B cell (primary cell): ENCODE data around the gene MSH4. TPM values are rescaled to one million over a fixed set of nuclear protein-coding genes. Genes with fewer than 3 reads are reported as not detected.
"Not testable (repeated sequence)": the region's sequence is repeated elsewhere in the genome, so short reads cannot be mapped to it uniquely, and the experiment has no call there.

ENCODE experiments used
- ATAC-seq: fragments of 200-7000 bp; cut with Tn5 transposase; one replicate; pipeline ENCODE4 v1.10.0; 2021; ENCODE audit warnings: low read depth, mild to moderate bottlenecking, moderate number of reproducible peaks, moderate library complexity
- CTCF ChIA-PET: fragments of 350-600 bp; sonication (Branson Sonifier 250); formaldehyde crosslinking; loops from one replicate; lab custom pipeline; 2021; ENCODE audit warnings: antibody characterized with exemption, inconsistent platforms; lab: Charles Lee
- POLR2A ChIA-PET: fragments of 350-600 bp; sonication (Branson Sonifier 250); formaldehyde crosslinking; loops from one replicate; lab custom pipeline; 2021; ENCODE audit warnings: antibody characterized with exemption; lab: Charles Lee
- DNase-seq: peaks from one replicate; pipeline ENCODE4 v3.0.0; 2013
- H2AFZ ChIP-seq: 2 replicates; pipeline ENCODE4 v1.6.1; 2012; ENCODE audit warnings: mild to moderate bottlenecking, low read depth, low read length; ENCODE audit not compliant: insufficient read depth, poor library complexity, severe bottlenecking
- H3K27ac ChIP-seq, 2 donors: 1 replicate in 1 of 2; 2 replicates in 1 of 2; pipeline ENCODE4 v1.5.1; 2012 to 2013; ENCODE audit warnings: low read length in 2 of 2, mild to moderate bottlenecking in 2 of 2, moderate library complexity in 1 of 2
- H3K27me3 ChIP-seq, 4 experiments: fragments of 200-600 bp in 1 of 4; sonication (generic) in 1 of 4; replicated peaks in 1 of 4; 1 replicate in 2 of 4; 2 replicates in 2 of 4; pipeline versions ENCODE4 v1.6.1 to v1.7.0; 2013 to 2016; ENCODE audit warnings: low read length in 3 of 4, mild to moderate bottlenecking in 2 of 4, mixed read lengths in 1 of 4, moderate library complexity in 1 of 4; ENCODE audit not compliant: insufficient read depth in 4 of 4, control insufficient read depth in 3 of 4; ENCODE audit errors: control extremely low read depth in 1 of 4
- H3K36me3 ChIP-seq, 2 experiments: replicated peaks in 1 of 2; 1 replicate in 1 of 2; 2 replicates in 1 of 2; pipeline versions ENCODE4 v1.6.1 to v1.7.1; 2013; ENCODE audit warnings: low read length in 1 of 2; ENCODE audit not compliant: insufficient read depth in 2 of 2, control insufficient read depth in 1 of 2; ENCODE audit errors: control extremely low read depth in 1 of 2, extremely low read depth in 1 of 2
- H3K4me1 ChIP-seq, 2 donors: fragments of 200-600 bp in 1 of 2; sonication (generic) in 1 of 2; 1 replicate in 1 of 2; 2 replicates in 1 of 2; pipeline versions ENCODE4 v1.5.1 to v1.6.1; 2013 to 2017; ENCODE audit warnings: low read length in 2 of 2; ENCODE audit not compliant: control insufficient read depth in 2 of 2, insufficient read depth in 2 of 2
- H3K4me2 ChIP-seq: replicated peaks from 2 replicates; pipeline ENCODE3; 2012; ENCODE audit warnings: mild to moderate bottlenecking, low read depth, low read length; ENCODE audit not compliant: poor library complexity, severe bottlenecking
- H3K4me3 ChIP-seq, 5 experiments: fragments of 200-600 bp in 1 of 5; sonication (generic) in 1 of 5; 1 replicate in 3 of 5; 2 replicates in 2 of 5; pipeline versions ENCODE4 v1.5.1 to v1.7.0; 2011 to 2016; ENCODE audit warnings: low read length in 4 of 5, mild to moderate bottlenecking in 4 of 5, low read depth in 2 of 5, control low read depth in 1 of 5, moderate library complexity in 1 of 5; ENCODE audit not compliant: insufficient read depth in 1 of 5; ENCODE audit errors: control extremely low read depth in 1 of 5, extremely low read depth in 1 of 5
- H3K79me2 ChIP-seq: fragments of 200-600 bp; sonication (generic); one replicate; pipeline ENCODE4 v1.6.0; 2016; ENCODE audit warnings: low read length; ENCODE audit not compliant: control insufficient read depth, insufficient read depth
- H3K9ac ChIP-seq: fragments of 200-600 bp; sonication (generic); 2 replicates; pipeline ENCODE4 v1.6.1; 2017; ENCODE audit warnings: mild to moderate bottlenecking, low read length, moderate library complexity
- H3K9me3 ChIP-seq, 3 donors: one replicate each; pipeline versions ENCODE4 v1.6.1 to v1.7.1; 2013; ENCODE audit warnings: low read length in 2 of 3; ENCODE audit not compliant: control insufficient read depth in 2 of 3, insufficient read depth in 1 of 3; ENCODE audit errors: control extremely low read depth in 1 of 3
- H4K20me1 ChIP-seq: 2 replicates; pipeline ENCODE4 v1.6.0; 2012; ENCODE audit warnings: mild to moderate bottlenecking, low read length; ENCODE audit not compliant: insufficient read depth, control insufficient read depth, poor library complexity, severe bottlenecking
- H3K27ac Mint-ChIP-seq: one replicate; pipeline ENCODE4 v1.8.0; 2021; ENCODE audit warnings: mixed read lengths
- H3K27me3 Mint-ChIP-seq: one replicate; pipeline ENCODE4 v1.8.0; 2021; ENCODE audit warnings: mixed read lengths
- H3K4me1 Mint-ChIP-seq: one replicate; pipeline ENCODE4 v1.8.0; 2021; ENCODE audit warnings: mixed read lengths
- H3K4me3 Mint-ChIP-seq: one replicate; pipeline ENCODE4 v1.8.0; 2021; ENCODE audit warnings: mixed read lengths
- H3K9me3 Mint-ChIP-seq: one replicate; pipeline ENCODE4 v1.8.0; 2022; ENCODE audit warnings: mixed read lengths; ENCODE audit not compliant: insufficient read depth
- EZH2 ChIP-seq: IDR thresholded peaks from 2 replicates; pipeline ENCODE4 v1.6.1; 2012; ENCODE audit warnings: borderline replicate concordance, low read depth, mild to moderate bottlenecking, moderate library complexity, low read length; ENCODE audit not compliant: insufficient read depth, poor library complexity, severe bottlenecking
- WGBS: methylation state at CpG from one replicate; pipeline ENCODE4 v1.1.5; 2013; ENCODE audit warnings: missing lambda C conversion rate; ENCODE audit not compliant: insufficient coverage; 5-methylcytosine and 5-hydroxymethylcytosine counted together
- intact Hi-C: fragments of 100-400 bp; cut with micrococcal nuclease; formaldehyde crosslinking; loops from one replicate; pipeline ENCODE4 v1.10.0; 2022
- polyA plus RNA-seq: library from polyadenylated mRNA; depleted of rRNA; stranded (reverse); fragments of >200 nt; gene quantifications from 2 replicates; pipeline ENCODE4 v1.2.3, GENCODE V29; 2012
- total RNA-seq, 2 donors: library from RNA; stranded (reverse); fragments of 120-200 nt in 1 of 2; gene quantifications; 1 replicate in 1 of 2; 2 replicates in 1 of 2; pipeline versions ENCODE4 v1.2.3 to v1.2.4, GENCODE V29; 2013 to 2022
- TF ChIP-seq, protein P1 (sequence below): fragments of 200-600 bp; IDR thresholded peaks from one replicate; pipeline ENCODE4 v1.8.0; 2022; ENCODE audit warnings: antibody characterized with exemption, mild to moderate bottlenecking

MSH4 gene
- total and polyA plus RNA-seq, 2 donors (not counting 1 experiment from before 2014, with no cell fraction given) = 0.19 to 1.7 TPM

DNA sequence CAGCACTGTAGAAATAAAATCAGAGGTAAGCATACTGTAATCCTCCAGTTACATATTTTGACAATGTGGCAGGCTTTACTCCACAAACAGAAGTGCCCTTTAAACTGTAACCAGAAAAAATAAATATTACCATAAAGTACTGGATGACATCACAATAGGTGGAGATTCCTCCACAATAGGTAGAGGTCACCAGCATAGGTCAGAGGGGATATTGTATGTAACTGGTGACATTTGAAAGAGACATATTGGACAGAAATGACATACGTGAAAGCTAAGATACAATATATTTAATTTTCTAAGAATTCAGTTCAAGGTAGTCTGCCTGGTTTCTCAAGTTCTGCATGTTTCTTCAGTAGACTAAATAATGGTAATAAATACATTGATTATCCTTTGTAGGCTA, 135.6 kb downstream of the MSH4 start, which contains the start of gene ASB17:
Gene ASB17 (minus strand): TSS at position 101 of the 400 bp plus-strand sequence. CDS start 113 bp downstream, outside the sequence.
- Mint-ChIP-seq H3K9me3 (no peaks in the 10 kb centered on the region), H3K27me3 (peaks cover 11% of the 10 kb centered on the region), H3K27ac (no peak within 1 kb of the TSS), H3K4me1 (no peaks in the 10 kb centered on the region), H3K4me3 (no peak within 1 kb of the TSS)
- Histone ChIP-seq H3K4me2 (no peak within 1 kb of the TSS), H3K9me3 (no peaks in the 10 kb centered on the region), H3K36me3 (no peaks in the 10 kb centered on the region), H2AFZ (no peak within 1 kb of the TSS), H3K27me3 (no peaks in the 10 kb centered on the region), H3K79me2 (no peaks in the 10 kb centered on the region), H4K20me1 (no peaks in the 10 kb centered on the region), H3K4me3 (no peak within 1 kb of the TSS), H3K27ac (no peak within 1 kb of the TSS), H3K9ac (no peak within 1 kb of the TSS), H3K4me1 (no peaks in the 10 kb centered on the region)
- ChIA-PET POLR2A (no interaction called here), CTCF (no interaction called here)
- DNase-seq (no peak), ATAC-seq (no peak)
- intact Hi-C loops = no loop called here
- no peak for TF ChIP-seq EZH2
- TF ChIP-seq, protein P1, sequence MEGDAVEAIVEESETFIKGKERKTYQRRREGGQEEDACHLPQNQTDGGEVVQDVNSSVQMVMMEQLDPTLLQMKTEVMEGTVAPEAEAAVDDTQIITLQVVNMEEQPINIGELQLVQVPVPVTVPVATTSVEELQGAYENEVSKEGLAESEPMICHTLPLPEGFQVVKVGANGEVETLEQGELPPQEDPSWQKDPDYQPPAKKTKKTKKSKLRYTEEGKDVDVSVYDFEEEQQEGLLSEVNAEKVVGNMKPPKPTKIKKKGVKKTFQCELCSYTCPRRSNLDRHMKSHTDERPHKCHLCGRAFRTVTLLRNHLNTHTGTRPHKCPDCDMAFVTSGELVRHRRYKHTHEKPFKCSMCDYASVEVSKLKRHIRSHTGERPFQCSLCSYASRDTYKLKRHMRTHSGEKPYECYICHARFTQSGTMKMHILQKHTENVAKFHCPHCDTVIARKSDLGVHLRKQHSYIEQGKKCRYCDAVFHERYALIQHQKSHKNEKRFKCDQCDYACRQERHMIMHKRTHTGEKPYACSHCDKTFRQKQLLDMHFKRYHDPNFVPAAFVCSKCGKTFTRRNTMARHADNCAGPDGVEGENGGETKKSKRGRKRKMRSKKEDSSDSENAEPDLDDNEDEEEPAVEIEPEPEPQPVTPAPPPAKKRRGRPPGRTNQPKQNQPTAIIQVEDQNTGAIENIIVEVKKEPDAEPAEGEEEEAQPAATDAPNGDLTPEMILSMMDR = no peak
- WGBS = no CpG with 5 or more reads among the region's 1 CpG

DNA sequence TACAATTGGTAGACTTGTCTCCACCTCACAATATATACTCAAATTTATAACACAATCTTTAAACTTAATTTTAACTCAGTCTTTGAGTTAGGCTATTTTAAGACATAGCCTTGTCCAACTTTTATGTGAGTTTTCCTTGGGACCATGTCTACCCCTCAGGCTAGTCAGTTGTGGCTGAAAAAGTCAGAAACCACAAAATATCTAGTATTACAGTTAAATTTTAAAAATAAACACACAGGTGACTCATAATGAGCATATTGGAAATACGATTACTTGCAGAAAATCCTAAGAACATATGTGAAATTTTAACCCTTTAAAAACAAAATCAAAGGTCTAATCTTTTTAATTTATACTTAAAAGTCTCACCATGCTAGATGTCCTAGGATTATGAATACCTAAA, 140.4 kb downstream of the MSH4 start:
- no peak for TF ChIP-seq EZH2
- TF ChIP-seq, protein P1 = no peak
- H3K4me3 ChIP-seq = no peak overlapping the region
- H2AFZ ChIP-seq = no peak overlapping the region
- Mint-ChIP-seq H3K9me3 (no peaks in the 10 kb centered on the region), H3K4me1 (no peaks in the 10 kb centered on the region), H3K27me3 (no peaks in the 10 kb centered on the region), H3K27ac (no peak overlapping the region), H3K4me3 (no peak overlapping the region)
- ChIA-PET POLR2A (no interaction called here), CTCF (no interaction called here)
- H3K9ac ChIP-seq = no peak overlapping the region
- H3K27me3 ChIP-seq = no peaks in the 10 kb centered on the region
- H3K27ac ChIP-seq = no peak overlapping the region
- DNase-seq (no peak), ATAC-seq (no peak)
- H3K4me1 ChIP-seq = no peaks in the 10 kb centered on the region
- H3K4me2 ChIP-seq = no peak overlapping the region
- no peaks in the 10 kb centered on the region for H3K36me3 ChIP-seq
- H4K20me1 ChIP-seq = no peaks in the 10 kb centered on the region
- no CpG with 5 or more reads among the region's 1 CpG for WGBS
- H3K9me3 ChIP-seq = no peaks in the 10 kb centered on the region
- no peaks in the 10 kb centered on the region for H3K79me2 ChIP-seq
- intact Hi-C loops = no loop called here

DNA sequence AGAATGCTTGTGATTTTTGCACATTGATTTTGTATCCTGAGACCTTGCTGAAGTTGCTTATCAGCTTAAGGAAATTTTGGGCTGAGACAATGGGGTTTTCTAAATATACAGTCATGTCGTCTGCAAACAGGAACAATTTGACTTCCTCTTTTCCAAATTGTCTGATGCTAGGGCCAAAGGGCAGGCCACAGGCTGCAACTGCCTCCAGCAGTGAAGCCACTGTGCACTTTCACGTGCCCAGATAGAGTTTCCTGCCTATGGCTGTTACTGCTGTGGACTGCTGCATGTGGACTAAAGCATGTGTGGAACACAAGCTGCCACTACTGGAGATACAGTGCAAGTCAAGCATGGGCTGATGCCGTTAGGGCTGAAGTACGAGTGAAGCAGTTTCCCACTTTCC, 146.4 kb downstream of the MSH4 start:
- H3K4me3 ChIP-seq, H3K27me3 Mint-ChIP-seq, H3K27ac Mint-ChIP-seq, H3K79me2 ChIP-seq, H3K27me3 ChIP-seq, intact Hi-C loops, H3K4me3 Mint-ChIP-seq, DNase-seq, POLR2A ChIA-PET, H3K9me3 Mint-ChIP-seq, CTCF ChIA-PET, H3K27ac ChIP-seq, H3K4me1 Mint-ChIP-seq, H4K20me1 ChIP-seq, H3K4me1 ChIP-seq, H3K9ac ChIP-seq, H3K4me2 ChIP-seq, H2AFZ ChIP-seq, H3K36me3 ChIP-seq, ATAC-seq: not testable (repeated sequence)
- 48% methylated on average over 4 of the region's 4 CpGs for WGBS
- peaks cover 0 to 12% (median 2%) of the 10 kb centered on the region in 3 donors for H3K9me3 ChIP-seq
